ENCODE measurements around the gene KLHL26. TPM values are rescaled to one million over a fixed set of nuclear protein-coding genes. Genes with fewer than 3 reads are reported as not detected.
"Not testable (repeated sequence)": the region's sequence is repeated elsewhere in the genome, so short reads cannot be mapped to it uniquely, and the experiment has no call there.

The KLHL26 gene
- total and polyA plus RNA-seq, 2 experiments from 2014 or later: 2.9 to 6.4 TPM

GRCh38 chr19:18589380-18590272, 47.2 kb upstream of the KLHL26 start:
- DNase-seq: peak; percentile 91
- Histone ChIP-seq H4K20me1 (ENCODE audit: insufficient read depth) (no peaks in the 10 kb centered on the region), H3K79me2 (ENCODE audit: insufficient read depth) (no peaks in the 10 kb centered on the region), H3K27me3 (replicated peaks; ENCODE audit: insufficient read depth) (no peaks in the 10 kb centered on the region), H3K36me3 (ENCODE audit: low read depth) (no peaks in the 10 kb centered on the region), H3K9me2 (ENCODE audit: insufficient read depth) (no peaks in the 10 kb centered on the region), H3K27ac (peak overlapping the region; percentile 65), H2AFZ (peak overlapping the region; percentile 88), H3K9ac (peak overlapping the region; percentile 76), H3K4me3 (peak overlapping the region; percentile 79), H3K4me2 (ENCODE audit: unreplicated experiment) (peak overlapping the region; percentile 84), H3K9me3 (ENCODE audit: low read depth) (no peaks in the 10 kb centered on the region), H3F3A (ENCODE audit: insufficient read depth) (peaks cover 13% of the 10 kb centered on the region), H3K4me1 (ENCODE audit: insufficient read depth) (peaks cover 7% of the 10 kb centered on the region; the same call in 1 of the 2 replicates)
- 8 to 9% methylated on average over 44 to 47 of the region's 52 CpGs for WGBS, 2 experiments (ENCODE audit: low coverage in 1 of 2, low lambda C conversion rate in 2 of 2, missing lambda C conversion rate in 2 of 2)
- in situ Hi-C loops (cut with MboI): loop anchor here (25.0 kb wide), 1 partner anchor 127 kb away; no protein-coding TSS in a partner anchor
- no peak for TF ChIP-seq EZH2phosphoT487 (IDR thresholded peaks at IDR 0.05; ENCODE audit: insufficient read depth, low read depth)
- TF ChIP-seq EZH2 (IDR thresholded peaks at IDR 0.05; ENCODE audit: insufficient read depth, poor library complexity, severe bottlenecking): no peak

GRCh38 chr19:18590273-18591272, 46.3 kb upstream of the KLHL26 start:
- Histone ChIP-seq H3K4me3 (peak overlapping the region; percentile 79; the same call in 1 of the 2 replicates), H3K9ac (no peak overlapping the region)
- in situ Hi-C loops (cut with MboI): loop anchor here (25.0 kb wide), 1 partner anchor 128 kb away; no protein-coding TSS in a partner anchor

GRCh38 chr19:18591735-18592385, 45.0 kb upstream of the KLHL26 start:
- no peaks in the 10 kb centered on the region for H3K36me3 ChIP-seq (ENCODE audit: low read depth)
- in situ Hi-C loops (cut with MboI): loop anchor here (25.0 kb wide), 1 partner anchor 130 kb away; no protein-coding TSS in a partner anchor

More at GRCh38 chr19:18590273-18591272, 46.3 kb upstream of the KLHL26 start:
- peaks cover 13% of the 10 kb centered on the region for H3F3A ChIP-seq (ENCODE audit: insufficient read depth)
- H3K27me3 ChIP-seq (replicated peaks; ENCODE audit: insufficient read depth): no peaks in the 10 kb centered on the region
- no peak overlapping the region for H3K27ac ChIP-seq
- no peak for DNase-seq
- H3K4me2 ChIP-seq (ENCODE audit: unreplicated experiment): peak overlapping the region; percentile 84
- TF ChIP-seq EZH2phosphoT487 (IDR thresholded peaks at IDR 0.05; ENCODE audit: insufficient read depth, low read depth): no peak
- no peak for TF ChIP-seq EZH2 (IDR thresholded peaks at IDR 0.05; ENCODE audit: insufficient read depth, poor library complexity, severe bottlenecking)
- no peaks in the 10 kb centered on the region for H3K9me3 ChIP-seq (ENCODE audit: low read depth)
- no peaks in the 10 kb centered on the region for H3K79me2 ChIP-seq (ENCODE audit: insufficient read depth)
- peaks cover 7% of the 10 kb centered on the region; the same call in 1 of the 2 replicates for H3K4me1 ChIP-seq (ENCODE audit: insufficient read depth)
- no peak overlapping the region for H2AFZ ChIP-seq
- H3K9me2 ChIP-seq (ENCODE audit: insufficient read depth): no peaks in the 10 kb centered on the region
- no peaks in the 10 kb centered on the region for H3K36me3 ChIP-seq (ENCODE audit: low read depth)
- no peaks in the 10 kb centered on the region for H4K20me1 ChIP-seq (ENCODE audit: insufficient read depth)
- 84 to 86% methylated on average over 40 of the region's 40 CpGs for WGBS, 2 experiments (ENCODE audit: low coverage in 1 of 2, low lambda C conversion rate in 2 of 2, missing lambda C conversion rate in 2 of 2)

GRCh38 chr19:18592732-18593131, 44.1 kb upstream of the KLHL26 start:
- in situ Hi-C loops (cut with MboI): loop anchor here (25.0 kb wide), 1 partner anchor 130 kb away; no protein-coding TSS in a partner anchor
- not testable (repeated sequence) for H4K20me1 ChIP-seq (ENCODE audit: insufficient read depth); H3K9me3 ChIP-seq (ENCODE audit: low read depth); H2AFZ ChIP-seq; H3K4me2 ChIP-seq (ENCODE audit: unreplicated experiment); H3K27ac ChIP-seq; H3K27me3 ChIP-seq (replicated peaks; ENCODE audit: insufficient read depth); H3K79me2 ChIP-seq (ENCODE audit: insufficient read depth); DNase-seq; H3K4me1 ChIP-seq (ENCODE audit: insufficient read depth); H3K9ac ChIP-seq; H3K4me3 ChIP-seq; H3K36me3 ChIP-seq (ENCODE audit: low read depth); H3K9me2 ChIP-seq (ENCODE audit: insufficient read depth)
- H3F3A ChIP-seq (ENCODE audit: insufficient read depth): peaks cover 13% of the 10 kb centered on the region
- WGBS, 2 experiments (ENCODE audit: low coverage in 1 of 2, low lambda C conversion rate in 2 of 2, missing lambda C conversion rate in 2 of 2): 76 to 78% methylated on average over 5 of the region's 5 CpGs

More at GRCh38 chr19:18591735-18592385, 45.0 kb upstream of the KLHL26 start:
- Histone ChIP-seq H3K27me3 (replicated peaks; ENCODE audit: insufficient read depth) (no peaks in the 10 kb centered on the region), H3K9me2 (ENCODE audit: insufficient read depth) (no peaks in the 10 kb centered on the region), H3K4me1 (ENCODE audit: insufficient read depth) (peaks cover 7% of the 10 kb centered on the region; the same call in 1 of the 2 replicates), H3K27ac (no peak overlapping the region), H3K9ac (no peak overlapping the region), H3K4me2 (ENCODE audit: unreplicated experiment) (no peak overlapping the region), H4K20me1 (ENCODE audit: insufficient read depth) (no peaks in the 10 kb centered on the region), H3F3A (ENCODE audit: insufficient read depth) (peaks cover 13% of the 10 kb centered on the region), H2AFZ (no peak overlapping the region; the same call in 1 of the 2 replicates), H3K4me3 (no peak overlapping the region), H3K79me2 (ENCODE audit: insufficient read depth) (no peaks in the 10 kb centered on the region), H3K9me3 (ENCODE audit: low read depth) (no peaks in the 10 kb centered on the region)
- TF ChIP-seq EZH2 (IDR thresholded peaks at IDR 0.05; ENCODE audit: insufficient read depth, poor library complexity, severe bottlenecking): no peak
- TF ChIP-seq EZH2phosphoT487 (IDR thresholded peaks at IDR 0.05; ENCODE audit: insufficient read depth, low read depth): no peak
- peak; percentile 62 for DNase-seq
- 28 to 32% methylated on average over 22 of the region's 22 CpGs for WGBS, 2 experiments (ENCODE audit: low coverage in 1 of 2, low lambda C conversion rate in 2 of 2, missing lambda C conversion rate in 2 of 2)

Measured in GM23248 (cell line).